ENCODE measurements around the gene MARCHF11. TPM values are rescaled to one million over a fixed set of nuclear protein-coding genes. Genes with fewer than 3 reads are reported as not detected.

Gene MARCHF11
- total RNA-seq, 1 donor from 2014 or later = not detected

DNA sequence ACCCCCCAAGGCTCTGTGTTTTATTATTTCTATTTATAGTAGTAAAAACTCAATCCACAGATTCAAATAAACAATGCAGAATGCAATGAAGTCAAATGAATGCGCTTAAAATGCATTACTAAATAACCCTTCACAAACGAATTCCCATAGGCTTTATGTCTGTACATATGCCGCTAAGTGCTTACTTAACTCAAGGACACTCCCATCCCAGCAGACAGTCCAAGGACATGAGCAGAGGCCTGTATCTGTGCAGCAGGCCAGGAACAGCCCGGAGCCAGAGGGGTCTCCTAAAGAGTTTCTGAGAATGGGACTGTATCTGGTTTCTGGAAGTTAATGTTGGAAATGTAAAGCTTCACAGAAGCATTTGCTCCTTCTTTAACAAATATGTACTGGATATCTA, 59.8 kb downstream of the MARCHF11 start:
- H3K4me3 ChIP-seq (ENCODE audit: low read depth, low read length) = no peak overlapping the region
- no peak for TF ChIP-seq CTCF (conservative IDR thresholded peaks at IDR 0.05; ENCODE audit: low read depth, low read length)
- DNase-seq (ENCODE audit: low read depth) = no peak

DNA sequence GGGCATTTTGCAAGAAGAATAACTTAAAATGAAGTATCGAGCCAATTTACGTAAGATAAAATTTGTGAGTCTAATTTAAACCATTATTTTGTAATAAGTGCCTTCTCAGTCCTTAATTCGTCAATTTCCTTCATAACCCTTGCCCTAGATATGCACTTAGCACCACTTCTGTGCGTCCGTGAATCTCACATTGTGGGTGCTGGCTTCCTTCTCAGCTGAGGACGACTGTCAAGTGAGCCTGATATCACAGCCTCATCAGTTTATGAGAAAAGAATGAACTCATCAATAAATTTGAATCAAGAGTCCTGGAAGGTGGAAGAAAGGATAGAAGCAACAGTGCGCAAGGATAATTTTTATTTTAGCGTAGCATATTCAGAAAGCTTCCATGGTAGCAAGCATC, 64.5 kb downstream of the MARCHF11 start:
- H3K4me3 ChIP-seq (ENCODE audit: low read depth, low read length) = no peak overlapping the region
- no peak for TF ChIP-seq CTCF (conservative IDR thresholded peaks at IDR 0.05; ENCODE audit: low read depth, low read length)
- DNase-seq (ENCODE audit: low read depth) = no peak

DNA sequence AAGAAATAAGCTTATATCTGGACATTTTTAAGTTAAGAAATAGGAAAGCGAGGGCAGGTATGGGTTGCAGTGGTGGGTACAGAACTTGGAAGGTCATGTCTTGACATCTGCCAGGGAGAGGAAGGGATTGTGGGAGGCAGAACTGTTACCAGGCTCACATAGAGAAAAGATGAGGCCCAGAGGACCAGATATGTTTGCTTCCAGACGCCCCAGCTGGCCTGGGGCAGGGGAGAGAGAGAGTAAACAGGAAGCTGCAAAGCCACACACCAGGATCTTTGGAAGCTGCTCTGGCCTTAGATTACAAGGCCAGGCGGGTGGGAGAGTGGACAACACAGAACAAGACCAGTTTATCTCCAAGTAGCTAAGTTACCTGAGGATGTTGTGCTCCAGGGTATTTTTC, 71.2 kb downstream of the MARCHF11 start:
- TF ChIP-seq CTCF (conservative IDR thresholded peaks at IDR 0.05; ENCODE audit: low read depth, low read length) = no peak

GRCh38 chr5:16104961-16105360, 74.6 kb downstream of the MARCHF11 start:
- no peak for TF ChIP-seq CTCF (conservative IDR thresholded peaks at IDR 0.05; ENCODE audit: low read depth, low read length)
- DNase-seq (ENCODE audit: low read depth) = no peak
- H3K4me3 ChIP-seq (ENCODE audit: low read depth, low read length) = no peak overlapping the region

More for the DNA sequence above, 71.2 kb downstream of the MARCHF11 start:
- H3K4me3 ChIP-seq (ENCODE audit: low read depth, low read length) = no peak overlapping the region
- DNase-seq (ENCODE audit: low read depth) = no peak

- H3K4me3 ChIP-seq (ENCODE audit: low read depth, low read length) = no peak overlapping the region
- DNase-seq (ENCODE audit: low read depth) = no peak
- no peak for TF ChIP-seq CTCF (conservative IDR thresholded peaks at IDR 0.05; ENCODE audit: low read depth, low read length)
These were observed 84.0 kb downstream of the MARCHF11 start for GRCh38 chr5:16095612-16096011.

DNA sequence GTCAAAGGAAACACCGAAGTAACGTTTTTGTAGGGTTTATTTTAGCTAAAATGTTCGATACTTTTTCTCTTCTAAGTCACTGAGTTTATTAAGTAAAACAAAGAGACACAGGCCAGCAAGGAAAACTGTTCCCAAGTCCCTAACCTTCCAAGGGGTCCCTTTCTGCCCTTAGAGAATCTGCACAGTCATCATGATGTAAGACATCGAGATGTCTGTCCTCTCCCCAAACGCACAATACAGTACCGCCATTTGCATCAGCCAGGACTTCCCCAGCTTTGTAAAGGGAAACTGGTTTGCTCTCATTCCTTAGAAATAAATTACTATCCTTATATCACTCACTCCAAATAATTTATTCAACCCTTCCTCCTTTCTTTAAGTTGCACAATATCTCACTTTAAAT, 89.3 kb downstream of the MARCHF11 start:
- H3K4me3 ChIP-seq (ENCODE audit: low read depth, low read length) = no peak overlapping the region
- no peak for DNase-seq (ENCODE audit: low read depth)
- no peak for TF ChIP-seq CTCF (conservative IDR thresholded peaks at IDR 0.05; ENCODE audit: low read depth, low read length)

DNA sequence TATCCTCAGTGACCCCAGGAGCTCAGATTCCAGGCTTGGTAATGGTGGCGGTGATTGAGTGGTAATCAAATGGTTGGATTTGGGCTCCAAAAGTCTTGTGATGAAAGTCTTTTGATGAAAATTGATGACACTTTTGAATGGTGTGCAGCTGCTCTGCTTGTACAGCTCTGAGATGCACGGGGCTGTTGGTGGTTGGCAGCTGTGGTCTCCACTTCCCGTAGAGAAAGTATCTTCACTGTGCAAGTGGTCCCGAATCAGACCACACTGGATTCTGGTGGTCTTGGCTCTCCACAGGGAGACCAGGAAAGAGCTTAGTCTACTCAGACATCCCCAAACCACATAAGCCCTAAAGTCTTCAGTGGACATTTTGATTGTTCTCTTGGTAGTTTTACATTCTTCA, 96.6 kb downstream of the MARCHF11 start:
- DNase-seq (ENCODE audit: low read depth) = no peak
- no peak overlapping the region for H3K4me3 ChIP-seq (ENCODE audit: low read depth, low read length)
- no peak for TF ChIP-seq CTCF (conservative IDR thresholded peaks at IDR 0.05; ENCODE audit: low read depth, low read length)

Measured in epithelial cell of proximal tubule (primary cell).